ENCODE measurements around the gene APEX1.

Gene APEX1

DNA sequence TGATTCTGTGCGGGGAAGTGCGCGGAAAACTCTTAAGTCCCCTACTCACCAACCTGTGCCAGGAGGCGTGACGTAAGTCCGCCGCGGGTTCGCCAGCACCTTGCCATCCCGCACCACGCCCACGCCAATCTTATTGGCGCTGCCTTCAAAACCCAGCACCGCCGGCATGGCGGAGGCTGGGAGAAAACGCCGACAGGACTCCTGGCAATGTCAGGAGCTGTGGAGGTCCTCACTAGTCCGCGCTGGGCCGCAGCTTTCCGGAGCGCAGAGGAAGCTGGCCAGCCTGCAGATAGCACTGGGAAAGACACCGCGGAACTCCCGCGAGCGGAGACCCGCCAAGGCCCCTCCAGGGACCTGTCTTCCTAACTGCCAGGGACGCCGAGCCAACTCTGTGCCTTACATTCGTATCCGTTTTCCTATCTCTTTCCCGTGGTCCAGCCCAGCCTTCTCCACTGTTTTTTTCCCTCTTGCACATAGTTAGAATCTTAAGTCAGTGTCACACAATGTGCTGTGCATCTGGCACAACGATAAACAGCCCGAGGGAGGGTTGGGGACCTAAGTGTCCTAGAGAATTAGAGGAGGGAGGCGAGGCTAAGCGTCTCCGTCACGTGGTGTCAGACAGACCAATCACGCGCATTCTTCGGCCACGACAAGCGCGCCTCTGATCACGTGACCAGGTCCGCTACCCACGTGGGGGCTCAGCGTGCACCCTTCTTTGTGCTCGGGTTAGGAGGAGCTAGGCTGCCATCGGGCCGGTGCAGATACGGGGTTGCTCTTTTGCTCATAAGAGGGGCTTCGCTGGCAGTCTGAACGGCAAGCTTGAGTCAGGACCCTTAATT, at the start of gene APEX1, which contains the start of gene OSGEP:
Gene APEX1 (plus strand): TSS at position 711 of the 839 bp plus-strand sequence. CDS start 420 bp downstream, outside the sequence.
Gene OSGEP (minus strand): TSS at position 297 of the 839 bp plus-strand sequence. CDS start 129 bp downstream, at position 168.
- no peak for TF ChIP-seq CTCF (conservative IDR thresholded peaks at IDR 0.05; ENCODE audit: control insufficient read depth, insufficient read depth, low read depth, low read length)
- peak; percentile 99 for DNase-seq (ENCODE audit: low read depth)
- H3K4me3 ChIP-seq (ENCODE audit: control insufficient read depth, low read depth, low read length): peak within 1 kb of the TSS; percentile 96

DNA sequence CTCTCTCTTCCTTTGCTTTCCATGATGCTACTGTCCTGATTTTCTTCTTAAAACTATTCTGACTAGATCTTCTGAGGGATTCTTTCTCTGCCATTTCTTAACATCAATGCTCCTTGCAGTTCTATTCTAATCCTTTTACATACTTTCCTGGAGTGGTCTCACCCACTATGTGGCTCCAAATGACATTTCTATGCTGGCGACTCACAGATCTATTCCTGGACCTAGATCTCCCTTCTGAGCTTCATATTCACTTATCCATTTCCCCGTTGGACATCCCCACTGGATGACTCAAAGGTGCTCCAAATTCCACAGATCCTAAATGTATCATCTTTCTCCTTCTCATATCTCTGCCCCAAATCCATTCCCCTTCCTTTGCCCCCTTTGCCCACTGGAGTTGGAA, 45.8 kb upstream of the APEX1 start:
- DNase-seq (ENCODE audit: low read depth): peak; percentile 54
- no peak for TF ChIP-seq CTCF (conservative IDR thresholded peaks at IDR 0.05; ENCODE audit: control insufficient read depth, insufficient read depth, low read depth, low read length)
- H3K4me3 ChIP-seq (ENCODE audit: control insufficient read depth, low read depth, low read length): no peak overlapping the region

- DNase-seq (ENCODE audit: low read depth): no peak
- TF ChIP-seq CTCF (conservative IDR thresholded peaks at IDR 0.05; ENCODE audit: control insufficient read depth, insufficient read depth, low read depth, low read length): no peak
- H3K4me3 ChIP-seq (ENCODE audit: control insufficient read depth, low read depth, low read length): peak overlapping the region; percentile 91
Measured at GRCh38 chr14:20412411-20412810, 42.6 kb upstream of the APEX1 start.

DNA sequence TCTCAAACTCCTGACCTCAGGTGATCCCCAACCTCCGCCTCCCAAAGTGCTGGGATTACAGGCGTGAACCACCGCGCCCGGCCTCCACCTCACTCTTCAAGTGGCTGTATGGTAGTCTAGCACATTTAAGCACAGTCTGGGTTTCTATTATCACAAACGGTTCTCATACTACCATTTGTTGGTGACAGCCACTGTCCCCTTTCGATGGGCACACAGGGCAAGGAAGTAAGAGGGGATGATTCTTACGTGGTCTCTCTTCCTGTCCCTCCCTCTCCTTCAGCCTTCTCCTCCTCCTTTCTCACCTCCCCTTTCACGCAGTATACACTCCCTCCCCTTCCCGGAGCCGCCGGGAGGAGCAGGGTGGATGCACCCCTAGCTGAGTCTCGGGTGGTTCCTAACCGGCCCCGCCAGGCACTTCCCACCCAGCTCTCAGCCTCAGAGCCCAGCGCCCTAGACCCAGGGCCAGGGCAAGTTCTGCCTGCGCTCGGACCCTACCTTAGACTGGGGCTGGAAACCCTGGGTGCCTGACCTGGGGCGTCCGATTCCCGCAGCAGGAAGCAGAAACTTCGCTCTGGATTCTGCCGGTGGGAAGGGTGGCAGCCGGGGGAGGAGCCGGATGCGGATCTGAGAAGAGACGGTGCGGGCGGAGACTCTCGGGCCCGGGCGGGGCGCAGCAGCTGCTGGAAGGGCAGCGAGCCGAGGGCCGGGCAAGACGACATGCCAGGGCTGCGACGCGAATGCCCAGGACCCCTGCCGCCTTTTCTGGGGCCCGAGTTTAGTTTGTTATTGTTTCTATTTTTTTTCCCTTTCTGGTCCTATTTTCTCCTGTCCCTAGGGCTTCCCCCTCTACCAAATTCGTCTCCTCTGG, 41.9 kb upstream of the APEX1 start, which contains the start of gene TEP1:
Gene TEP1 (minus strand): TSS at position 626 of the 868 bp plus-strand sequence. CDS start 5,062 bp downstream, outside the sequence.
- no peak for TF ChIP-seq CTCF (conservative IDR thresholded peaks at IDR 0.05; ENCODE audit: control insufficient read depth, insufficient read depth, low read depth, low read length)
- peak within 1 kb of the TSS; percentile 91 for H3K4me3 ChIP-seq (ENCODE audit: control insufficient read depth, low read depth, low read length)
- DNase-seq (ENCODE audit: low read depth): peak; percentile 72

DNA sequence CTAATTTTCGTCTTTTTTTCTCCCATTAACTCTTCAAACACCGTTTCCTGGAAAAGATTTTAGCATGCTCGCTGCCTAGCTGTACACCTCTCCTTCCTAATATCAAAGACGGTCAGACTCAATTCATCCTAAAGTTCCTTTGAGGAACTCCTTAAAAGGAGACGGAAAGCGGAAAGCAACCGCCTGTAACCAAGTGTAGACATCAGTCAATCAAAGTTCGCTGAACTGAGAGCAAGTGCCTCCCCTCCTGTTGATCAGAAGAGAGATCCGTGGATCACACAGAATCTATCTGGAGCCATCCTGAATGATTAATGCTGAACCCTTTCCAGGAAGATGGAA, 41.3 kb upstream of the APEX1 start:
- no peak for TF ChIP-seq CTCF (conservative IDR thresholded peaks at IDR 0.05; ENCODE audit: control insufficient read depth, insufficient read depth, low read depth, low read length)
- no peak for DNase-seq (ENCODE audit: low read depth)
- peak overlapping the region; percentile 91 for H3K4me3 ChIP-seq (ENCODE audit: control insufficient read depth, low read depth, low read length)

- peak; percentile 70 for TF ChIP-seq CTCF (conservative IDR thresholded peaks at IDR 0.05; ENCODE audit: control insufficient read depth, insufficient read depth, low read depth, low read length)
Measured at GRCh38 chr14:20415782-20416206, 39.2 kb upstream of the APEX1 start.

More at GRCh38 chr14:20415782-20416206, 39.2 kb upstream of the APEX1 start:
- no peak overlapping the region for H3K4me3 ChIP-seq (ENCODE audit: control insufficient read depth, low read depth, low read length)
- peak; percentile 65 for DNase-seq (ENCODE audit: low read depth)

Measured in fibroblast of mammary gland (primary cell).